ENCODE results near the gene INPP5A.
"Not testable (repeated sequence)": the region's sequence is repeated elsewhere in the genome, so short reads cannot be mapped to it uniquely, and the experiment has no call there.

The INPP5A gene

DNA sequence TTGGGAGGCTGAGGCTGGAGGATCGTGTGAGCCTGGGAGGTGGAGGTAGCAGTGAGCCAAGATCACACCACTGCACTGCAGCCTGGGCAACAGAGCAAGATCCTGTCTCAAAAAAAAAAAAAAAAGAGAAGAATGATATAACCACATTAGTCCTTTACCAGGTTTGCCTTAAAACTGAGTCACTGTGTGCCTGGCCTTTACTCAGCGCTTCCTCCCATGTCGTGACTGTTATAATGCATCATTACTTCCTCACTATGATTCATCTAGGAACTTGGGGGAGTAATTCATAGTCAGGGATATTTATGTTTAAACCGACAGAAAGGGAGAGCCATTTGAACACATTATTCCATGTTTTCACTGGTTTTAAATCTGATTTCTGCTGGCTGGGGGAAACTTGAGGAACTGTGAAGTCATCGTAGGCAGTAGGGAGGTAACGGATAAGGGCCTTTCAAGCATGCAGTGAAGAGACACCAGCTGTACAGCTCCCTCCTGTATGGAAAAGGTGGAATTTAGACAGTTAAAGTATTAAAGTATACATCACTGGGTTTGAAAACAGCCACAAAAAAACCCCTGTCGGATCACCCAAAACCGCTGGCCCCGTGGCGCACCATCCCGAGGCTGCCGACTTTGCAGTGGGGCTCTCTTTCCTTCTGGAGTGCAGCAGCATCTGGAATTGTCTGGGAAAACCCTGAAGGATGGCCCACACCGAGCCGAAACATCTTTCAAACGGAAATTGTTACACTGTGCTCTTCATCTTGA lies 128.5 kb downstream of the INPP5A start:
- DNase-seq = peak; percentile 4

DNA sequence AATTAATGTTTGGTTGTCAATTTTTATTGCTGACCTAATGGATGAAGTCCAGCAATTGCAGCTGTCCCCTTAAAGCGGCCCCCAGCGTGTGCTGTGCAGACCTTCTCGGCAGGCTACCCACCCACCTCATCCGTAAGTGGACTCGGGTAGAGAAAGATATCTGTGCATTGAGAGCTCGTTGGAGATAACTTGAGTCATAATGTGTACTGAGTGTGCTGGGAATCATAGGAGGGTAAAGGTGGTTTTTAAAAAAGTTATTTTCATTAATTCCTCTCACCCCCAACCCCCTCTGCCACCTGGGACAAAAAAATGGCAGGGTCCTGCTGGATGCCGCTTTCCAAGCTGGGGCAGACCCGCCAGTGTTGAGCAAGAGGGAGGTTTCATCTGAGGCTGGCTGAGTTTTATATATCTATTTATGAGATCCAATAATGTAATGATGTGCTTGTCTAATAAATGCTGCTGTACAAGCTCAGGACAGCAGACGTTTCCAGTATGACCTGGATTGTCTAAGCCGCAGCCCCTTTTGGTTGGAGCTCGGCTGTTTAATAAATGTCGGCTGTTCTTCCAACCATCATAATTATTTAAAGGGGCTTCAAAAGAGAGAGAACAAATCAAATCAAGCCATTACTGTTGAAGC lies 129.2 kb downstream of the INPP5A start:
- no peak for DNase-seq

- DNase-seq = no peak
Measured at GRCh38 chr10:132667342-132668047, 129.9 kb downstream of the INPP5A start.

DNA sequence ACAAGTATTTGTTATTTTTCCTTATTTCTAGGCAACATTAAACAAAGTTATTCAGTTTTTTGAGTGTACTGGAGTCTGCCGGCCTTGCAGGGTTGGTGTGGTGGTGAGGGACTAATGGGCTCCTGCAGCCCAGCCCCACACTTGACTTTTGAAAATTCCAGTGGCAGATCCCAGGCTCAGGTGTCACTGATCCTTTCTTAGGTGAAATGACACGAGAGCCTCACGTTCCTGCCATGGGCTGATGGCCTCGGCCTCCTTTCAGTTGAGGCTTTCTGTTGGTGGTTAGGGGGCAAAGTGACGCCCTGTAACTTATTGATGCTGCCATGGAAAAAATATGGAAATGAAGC lies 130.4 kb downstream of the INPP5A start:
- no peak for DNase-seq

- no peak for DNase-seq
Measured at GRCh38 chr10:132669208-132669861, 131.7 kb downstream of the INPP5A start.

GRCh38 chr10:132670546-132671227 lies 133.1 kb downstream of the INPP5A start:
- no peak for DNase-seq

DNA sequence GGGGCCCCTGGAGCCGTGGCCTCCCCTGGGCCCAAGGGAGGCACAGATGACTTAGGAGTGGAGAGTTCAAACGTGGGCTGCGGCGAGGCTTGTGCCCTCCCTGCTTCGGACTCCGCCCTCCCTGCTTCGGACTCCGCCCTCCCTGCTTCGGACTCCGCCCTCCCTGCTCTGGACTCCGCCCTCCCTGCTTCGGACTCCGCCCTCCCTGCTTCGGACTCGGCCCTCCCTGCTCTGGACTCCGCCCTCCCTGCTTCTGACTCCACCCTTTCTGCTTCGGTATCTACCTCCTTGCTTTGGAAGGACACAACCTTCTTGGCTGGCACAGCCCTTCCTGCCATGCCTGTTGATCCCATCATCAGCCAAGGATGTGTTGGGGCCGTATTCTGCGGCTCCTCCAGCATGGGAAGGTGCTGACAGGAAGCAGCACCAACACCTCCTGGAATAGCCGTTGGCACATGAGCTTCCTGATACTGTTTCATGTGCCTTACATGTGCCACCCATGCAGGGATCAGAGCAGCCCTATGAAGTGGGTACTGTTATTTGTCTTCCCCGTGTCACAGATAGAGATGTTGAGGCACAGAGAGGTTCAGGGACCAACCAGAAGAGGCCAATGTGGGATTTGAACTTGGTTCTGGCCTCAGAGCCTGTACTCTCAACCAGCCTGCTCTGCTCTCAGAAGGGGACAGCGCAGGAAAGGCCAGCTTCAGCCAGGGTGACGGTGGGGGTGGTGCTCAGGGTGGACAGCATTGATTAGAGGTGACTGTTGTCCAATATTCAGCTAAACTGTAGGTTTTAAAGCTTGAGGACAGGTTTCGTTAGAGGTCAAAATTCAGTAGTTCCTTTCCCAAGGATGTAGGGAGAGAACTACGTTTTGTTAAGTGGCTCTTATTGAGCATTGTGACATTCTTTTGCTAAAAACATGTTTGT lies 133.9 kb downstream of the INPP5A start:
- no peak for DNase-seq

DNA sequence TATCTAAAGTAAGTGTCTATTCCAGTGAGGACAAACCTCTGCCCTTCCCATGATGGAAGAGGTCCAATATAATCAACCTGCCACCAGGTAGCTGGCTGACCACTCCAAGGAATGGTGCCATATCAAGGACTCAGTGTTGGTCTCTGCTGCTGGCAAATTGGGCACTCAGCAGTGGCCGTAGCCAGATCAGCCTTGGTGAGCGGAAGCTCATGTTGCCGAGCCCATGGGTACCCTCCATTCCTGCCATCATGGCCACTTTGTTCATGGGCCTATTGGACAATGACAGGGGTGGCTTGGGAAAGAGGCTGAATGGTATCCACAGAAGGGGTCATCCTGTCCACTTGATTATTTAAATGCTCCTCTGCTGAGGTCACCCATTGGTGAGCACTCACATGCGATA lies 136.2 kb downstream of the INPP5A start:
- DNase-seq = not testable (repeated sequence)

- no peak for DNase-seq
Measured at GRCh38 chr10:132674311-132674710, 136.7 kb downstream of the INPP5A start.

DNA sequence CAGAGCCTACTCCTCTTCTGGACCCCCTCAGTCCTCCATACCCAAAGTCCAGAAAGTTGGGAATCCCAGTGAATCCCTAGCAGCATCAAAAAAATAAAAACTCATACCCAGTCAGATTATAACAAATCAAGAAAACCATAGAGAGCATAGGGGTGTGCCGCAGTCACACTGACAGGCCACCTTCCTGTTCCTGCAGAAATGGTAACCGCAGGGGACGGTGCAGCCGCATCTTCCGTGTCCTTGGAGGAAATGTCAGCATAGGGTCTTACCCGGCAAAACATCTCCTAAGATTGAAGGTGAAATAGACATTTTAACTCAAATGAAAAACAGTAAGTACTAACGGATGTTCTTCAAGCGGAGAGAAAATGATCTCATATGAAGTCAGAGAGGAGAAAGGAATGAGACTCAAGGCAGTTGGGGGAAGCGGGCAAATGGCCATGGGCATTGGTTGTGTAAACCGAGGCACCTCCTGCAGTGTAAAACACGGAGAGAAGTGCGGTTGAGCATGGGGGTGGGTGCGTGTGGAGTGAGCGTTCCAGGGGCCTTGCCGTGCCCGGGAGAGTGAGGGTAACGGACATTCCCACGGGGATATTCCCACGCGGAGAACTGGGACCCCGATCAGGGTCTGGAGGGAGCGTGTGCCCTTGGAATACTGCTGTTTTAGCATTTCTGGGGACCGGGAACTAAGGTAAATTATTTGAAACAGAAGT lies 137.6 kb downstream of the INPP5A start:
- no peak for DNase-seq

DNA sequence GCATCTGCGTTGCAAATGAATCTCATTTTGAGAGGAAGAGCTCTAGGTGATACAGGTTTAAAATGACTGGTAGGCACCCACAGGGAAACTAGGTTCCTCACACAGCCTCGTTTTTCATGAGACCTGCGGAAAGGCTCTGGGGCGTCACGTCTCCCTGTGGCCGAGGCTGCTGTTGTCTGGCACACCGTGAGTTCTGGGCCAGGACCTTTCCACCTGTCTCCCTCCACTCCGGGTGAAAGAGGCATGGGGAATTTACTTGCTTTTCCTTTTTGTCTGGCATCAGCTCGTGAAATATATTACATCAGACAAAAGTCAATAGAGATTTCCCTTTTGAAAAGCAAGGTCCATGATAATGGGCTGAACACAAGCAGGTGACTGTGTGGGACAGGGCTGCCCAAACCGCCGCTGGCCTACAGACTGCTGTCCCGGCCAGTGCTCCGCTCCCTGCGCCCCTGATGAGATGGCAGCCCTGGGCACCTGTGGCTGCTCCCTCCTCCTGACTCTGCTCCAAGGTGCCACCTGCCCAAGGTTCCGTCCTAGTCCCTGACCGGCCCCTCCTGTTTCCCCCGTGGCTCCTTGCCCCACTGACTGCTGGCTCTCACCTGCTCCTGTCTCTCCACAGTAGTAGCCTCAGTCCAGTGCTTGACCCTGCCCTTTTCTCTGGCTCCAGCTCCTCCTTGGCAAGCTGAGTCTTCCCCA lies 138.8 kb downstream of the INPP5A start:
- no peak for DNase-seq

DNA sequence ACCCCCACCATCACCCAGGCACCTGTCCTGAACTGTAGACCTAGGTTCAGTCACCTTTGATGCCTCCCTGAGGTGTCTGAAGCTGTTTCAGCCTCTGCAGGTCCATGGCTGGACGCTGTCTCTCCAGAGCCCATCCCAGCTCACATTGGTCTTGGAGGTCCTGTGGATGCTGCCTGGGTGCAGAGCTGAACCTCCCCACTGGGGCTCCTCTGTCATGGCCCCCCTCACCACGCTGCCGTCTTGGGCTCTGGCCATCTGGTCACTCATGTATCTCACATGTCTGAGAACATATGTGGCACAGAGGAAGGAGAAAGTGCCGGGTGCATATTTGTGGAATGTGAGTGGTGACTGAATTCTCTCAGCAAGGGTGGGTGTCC lies 139.5 kb downstream of the INPP5A start:
- no peak for DNase-seq

DNA sequence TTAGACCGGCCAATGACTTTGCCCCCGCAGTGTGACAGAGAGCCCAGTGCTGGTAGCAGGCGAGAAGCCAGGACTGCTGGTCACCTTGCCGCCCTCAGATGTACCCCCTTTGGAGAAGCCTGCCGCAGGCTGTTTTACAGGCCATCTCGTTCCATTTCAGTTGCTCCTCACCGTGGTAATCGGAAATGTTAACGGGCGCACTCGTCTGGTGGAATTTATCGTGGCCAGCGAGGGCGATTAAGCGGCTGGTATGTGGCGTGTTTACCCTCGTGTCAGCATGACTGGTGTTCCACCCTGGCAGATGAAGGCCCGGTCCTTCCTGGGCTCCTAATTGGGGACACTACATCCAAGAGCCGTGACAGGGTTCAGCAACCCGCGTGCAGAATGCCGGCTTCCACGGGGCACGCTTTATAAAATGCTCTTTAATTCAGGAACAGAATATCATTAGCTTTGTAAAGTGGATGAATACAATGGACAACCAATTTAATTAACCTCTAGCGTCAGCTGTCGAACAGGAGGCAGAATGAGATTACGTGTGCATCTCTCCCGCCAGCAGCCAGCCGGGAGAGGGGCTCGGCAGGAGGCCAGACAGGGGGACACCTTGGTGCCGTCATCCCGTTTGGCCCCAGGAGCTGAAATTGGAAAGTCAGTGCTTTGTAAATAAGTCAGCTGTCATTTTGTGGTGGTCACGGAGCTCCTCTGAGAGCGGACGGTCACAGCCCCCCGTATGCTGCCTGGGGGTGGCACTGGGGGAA lies 140.1 kb downstream of the INPP5A start:
- DNase-seq = no peak

DNA sequence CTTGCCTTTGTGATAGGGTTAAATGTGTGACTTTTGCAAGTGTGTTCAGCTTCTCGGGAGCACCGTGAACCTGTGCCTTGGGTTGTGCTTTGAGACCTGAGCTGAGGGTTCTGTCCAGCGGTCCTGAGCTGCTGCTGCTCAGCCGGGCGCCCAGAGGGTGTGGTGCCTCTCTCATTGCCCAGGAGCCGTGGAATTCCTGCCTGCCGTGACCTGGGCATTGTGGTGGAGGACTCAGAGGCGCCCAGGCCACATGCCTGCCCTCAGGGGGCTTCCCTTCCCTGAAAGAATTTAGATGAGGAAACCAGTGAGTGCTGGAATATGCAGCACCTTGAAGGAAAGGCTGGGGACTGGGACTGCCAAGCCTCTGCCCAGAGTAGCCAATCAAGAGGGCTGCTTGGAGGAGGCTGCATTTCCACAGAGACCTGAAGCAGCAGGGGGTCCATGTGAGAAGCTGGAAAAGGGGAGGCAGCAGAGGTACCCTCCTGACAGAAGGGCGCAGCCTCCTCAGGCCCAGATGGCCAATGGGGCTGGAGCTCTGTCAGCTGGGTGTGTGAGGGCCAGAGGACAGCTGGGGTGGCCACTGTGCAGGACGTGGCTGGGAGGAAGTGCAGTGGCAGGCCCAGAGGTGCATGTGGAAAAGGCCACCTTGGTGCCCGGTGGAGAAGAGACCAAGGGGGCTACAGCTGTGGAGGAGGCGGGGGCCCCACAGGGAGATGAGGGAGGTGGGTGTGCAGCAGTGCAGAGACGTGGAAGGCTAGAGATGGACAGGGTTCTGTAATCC lies 141.0 kb downstream of the INPP5A start:
- DNase-seq = no peak

DNA sequence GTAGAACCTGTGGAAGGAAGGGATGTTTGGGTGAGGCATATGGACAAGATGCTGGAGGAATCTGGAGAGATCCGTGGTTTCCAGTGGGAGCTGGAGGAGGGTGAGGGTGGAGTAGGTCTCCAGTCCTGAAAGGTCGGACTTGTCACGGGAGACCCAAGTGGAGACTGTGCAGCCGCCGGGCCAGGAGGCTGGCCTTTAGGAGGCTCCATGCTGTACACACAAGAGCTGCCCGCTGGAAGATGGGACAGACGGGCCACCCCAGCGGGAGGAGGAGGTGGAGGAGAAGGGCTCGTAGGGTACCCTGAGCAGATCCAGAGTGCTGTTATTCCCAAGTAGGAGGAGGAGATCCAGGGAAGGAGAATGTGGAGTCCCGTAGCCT lies 141.6 kb downstream of the INPP5A start:
- DNase-seq = no peak

- no peak for DNase-seq
Measured at GRCh38 chr10:132679640-132680039, 142.1 kb downstream of the INPP5A start.

DNA sequence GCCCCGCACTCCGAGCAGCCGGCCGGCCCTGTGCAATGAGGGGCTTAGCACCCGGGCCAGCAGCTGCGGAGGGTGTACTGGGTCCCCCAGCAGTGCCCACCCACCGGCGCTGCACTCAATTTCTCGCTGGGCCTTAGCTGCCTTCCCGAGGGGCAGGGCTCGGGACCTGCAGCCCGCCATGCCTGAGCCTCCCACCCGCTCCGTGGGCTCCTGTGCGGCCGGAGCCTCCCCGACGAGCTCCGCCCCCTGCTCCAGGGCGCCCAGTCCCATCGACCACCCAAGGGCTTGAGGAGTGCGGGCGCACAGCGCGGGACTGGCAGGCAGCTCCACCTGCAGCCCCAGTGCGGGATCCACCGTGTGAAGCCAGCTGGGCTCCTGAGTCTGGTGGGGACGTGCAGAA lies 143.2 kb downstream of the INPP5A start:
- DNase-seq = not testable (repeated sequence)

DNA sequence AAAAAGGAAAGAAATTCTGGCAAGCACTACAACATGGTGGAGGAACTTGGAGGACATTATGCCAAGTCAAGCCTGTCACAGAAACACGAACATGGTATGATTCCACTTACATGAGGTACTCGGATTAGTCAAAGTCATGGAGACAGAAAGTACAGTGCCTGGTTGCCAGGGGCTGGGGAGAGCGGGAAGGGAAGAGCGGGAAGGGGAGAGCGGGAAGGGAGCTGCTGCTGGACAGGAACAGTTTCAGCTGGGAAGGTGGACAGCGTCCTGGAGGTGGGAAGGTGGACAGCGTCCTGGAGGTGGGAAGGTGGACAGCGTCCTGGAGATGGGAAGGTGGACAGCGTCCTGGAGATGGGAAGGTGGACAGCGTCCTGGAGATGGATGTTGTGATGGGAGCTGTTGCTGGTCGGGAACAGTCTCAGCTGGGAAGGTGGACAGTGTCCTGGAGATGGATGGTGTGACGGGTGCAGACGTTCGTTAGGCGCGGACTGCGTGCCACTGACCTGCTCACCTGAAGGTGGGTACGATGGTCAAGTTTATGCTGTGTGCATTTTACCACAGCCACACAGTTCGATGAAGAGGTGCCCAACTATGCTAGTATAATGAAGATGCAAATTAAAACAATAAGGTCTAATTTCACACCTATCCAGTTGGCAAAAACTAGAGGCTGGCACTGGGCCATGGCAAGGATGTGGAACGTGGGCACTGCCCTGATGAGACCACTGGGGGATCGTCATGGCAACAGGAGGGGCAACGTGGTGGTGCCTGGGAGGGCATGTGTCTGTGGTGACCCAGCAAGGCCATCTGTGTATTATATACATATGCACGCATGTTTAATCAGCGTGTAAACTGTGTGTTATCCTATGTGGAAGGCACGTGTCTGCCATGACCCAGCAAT lies 144.5 kb downstream of the INPP5A start:
- no peak for DNase-seq

Measured in CD4-positive, alpha-beta T cell treated with Interleukin-4 for 4 hours (primary cell).